ENCODE results near the gene PRKN. TPM values are rescaled to one million over a fixed set of nuclear protein-coding genes. Genes with fewer than 3 reads are reported as not detected.
A peak's percentile ranks its signal among the peaks of the same experiment; 100 is the strongest.

PRKN gene
- total RNA-seq, 2 donors from 2014 or later, result 3.3 to 4.8 TPM

GRCh38 chr6:161374971-161375873 lies 1352.3 kb downstream of the PRKN start:
- H3K36me3 ChIP-seq (ENCODE audit: control insufficient read depth, insufficient read depth, low read length), result no peaks in the 10 kb centered on the region
- Mint-ChIP-seq H3K9me3 (no peaks in the 10 kb centered on the region), H3K27ac (no peak overlapping the region), H3K4me3 (no peak overlapping the region), H3K36me3 (ENCODE audit: low read depth) (no peaks in the 10 kb centered on the region), H3K4me1 (peaks cover 7% of the 10 kb centered on the region), H3K27me3 (ENCODE audit: insufficient read depth) (peaks cover 2% of the 10 kb centered on the region)
- H3K27ac ChIP-seq (ENCODE audit: low read depth, low read length), result no peak overlapping the region
- DNase-seq, result peak; percentile 85
- no peak overlapping the region for H3K4me3 ChIP-seq (ENCODE audit: low read length)
- peak; percentile 73 for TF ChIP-seq CTCF (conservative IDR thresholded peaks at IDR 0.05)
- no peaks in the 10 kb centered on the region for H3K9me3 ChIP-seq (ENCODE audit: control insufficient read depth, low read length)
- no peaks in the 10 kb centered on the region for H3K4me1 ChIP-seq (ENCODE audit: control insufficient read depth, insufficient read depth, low read length)
- 86 to 90% methylated on average over 22 to 32 of the region's 32 CpGs for whole genome bisulfite sequencing, 2 experiments (ENCODE audit: insufficient coverage in 1 of 2, insufficient read length in 1 of 2)
- H3K27me3 ChIP-seq (ENCODE audit: control insufficient read depth, insufficient read depth, low read length, poor library complexity, severe bottlenecking), result no peaks in the 10 kb centered on the region
- no peak overlapping the region for H3K9ac ChIP-seq (ENCODE audit: extremely low read depth, low read length, poor library complexity, severe bottlenecking)

- TF ChIP-seq CTCF (conservative IDR thresholded peaks at IDR 0.05), result peak; percentile 97
- Mint-ChIP-seq H3K36me3 (ENCODE audit: low read depth) (no peaks in the 10 kb centered on the region), H3K4me3 (no peak overlapping the region), H3K27ac (no peak overlapping the region), H3K27me3 (ENCODE audit: insufficient read depth) (peaks cover 2% of the 10 kb centered on the region), H3K9me3 (no peaks in the 10 kb centered on the region), H3K4me1 (peaks cover 2% of the 10 kb centered on the region)
- peak; percentile 93 for DNase-seq
- H3K36me3 ChIP-seq (ENCODE audit: control insufficient read depth, insufficient read depth, low read length), result no peaks in the 10 kb centered on the region
- H3K4me3 ChIP-seq (ENCODE audit: low read length), result no peak overlapping the region
- H3K4me1 ChIP-seq (ENCODE audit: control insufficient read depth, insufficient read depth, low read length), result no peaks in the 10 kb centered on the region
- H3K27ac ChIP-seq (ENCODE audit: low read depth, low read length), result no peak overlapping the region
- WGBS, 2 experiments (ENCODE audit: insufficient coverage in 1 of 2, insufficient read length in 1 of 2), result 46 to 53% methylated on average over 6 to 15 of the region's 15 CpGs
- no peaks in the 10 kb centered on the region for H3K27me3 ChIP-seq (ENCODE audit: control insufficient read depth, insufficient read depth, low read length, poor library complexity, severe bottlenecking)
- no peaks in the 10 kb centered on the region for H3K9me3 ChIP-seq (ENCODE audit: control insufficient read depth, low read length)
- no peak overlapping the region for H3K9ac ChIP-seq (ENCODE audit: extremely low read depth, low read length, poor library complexity, severe bottlenecking)
Observed at GRCh38 chr6:161373905-161374451, 1353.6 kb downstream of the PRKN start.

GRCh38 chr6:161372422-161372793 lies 1355.2 kb downstream of the PRKN start:
- no peak for DNase-seq
- Histone ChIP-seq H3K9ac (ENCODE audit: extremely low read depth, low read length, poor library complexity, severe bottlenecking) (no peak overlapping the region), H3K27ac (ENCODE audit: low read depth, low read length) (no peak overlapping the region), H3K27me3 (ENCODE audit: control insufficient read depth, insufficient read depth, low read length, poor library complexity, severe bottlenecking) (no peaks in the 10 kb centered on the region), H3K9me3 (ENCODE audit: control insufficient read depth, low read length) (no peaks in the 10 kb centered on the region), H3K36me3 (ENCODE audit: control insufficient read depth, insufficient read depth, low read length) (no peaks in the 10 kb centered on the region), H3K4me3 (ENCODE audit: low read length) (no peak overlapping the region), H3K4me1 (ENCODE audit: control insufficient read depth, insufficient read depth, low read length) (no peaks in the 10 kb centered on the region)
- WGBS, 2 experiments (ENCODE audit: insufficient coverage in 1 of 2, insufficient read length in 1 of 2), result 89 to 94% methylated on average over 5 to 10 of the region's 10 CpGs
- H3K27me3 Mint-ChIP-seq (ENCODE audit: insufficient read depth), result peaks cover 2% of the 10 kb centered on the region
- H3K36me3 Mint-ChIP-seq (ENCODE audit: low read depth), result no peaks in the 10 kb centered on the region
- no peak for TF ChIP-seq CTCF (conservative IDR thresholded peaks at IDR 0.05)
- H3K4me1 Mint-ChIP-seq, result peaks cover 2% of the 10 kb centered on the region
- no peaks in the 10 kb centered on the region for H3K9me3 Mint-ChIP-seq
- H3K4me3 Mint-ChIP-seq, result no peak overlapping the region
- H3K27ac Mint-ChIP-seq, result no peak overlapping the region

All from endodermal cell (in vitro differentiated cells).